GM23338 (cell line): ENCODE measurements around the gene PLA2G10. TPM values are rescaled to one million over a fixed set of nuclear protein-coding genes. Genes with fewer than 3 reads are reported as not detected.
"Not testable (repeated sequence)": the region's sequence is repeated elsewhere in the genome, so short reads cannot be mapped to it uniquely, and the experiment has no call there.

Experiments used
- ATAC-seq: fragments of 200-7000 bp; cut with Tn5 transposase; 3 replicates; pipeline ENCODE4 v1.9.1; 2020
- DNase-seq: peaks from one replicate; pipeline ENCODE4 v3.0.0-alpha.2; 2015; ENCODE audit warnings: low spot score
- H2AFZ ChIP-seq: fragments of 200-600 bp; sonication (generic); 2 replicates; pipeline ENCODE4 v1.8.0; 2016; ENCODE audit warnings: antibody characterized with exemption, mild to moderate bottlenecking, moderate library complexity
- H3F3A ChIP-seq: fragments of 200-600 bp; sonication (generic); replicated peaks from 2 replicates; pipeline ENCODE4 v1.8.0; 2017; ENCODE audit warnings: antibody characterized with exemption, mixed run types, low read depth
- H3K27ac ChIP-seq: fragments of 200-600 bp; sonication (generic); 2 replicates; pipeline ENCODE4 v1.6.1; 2016; ENCODE audit warnings: low read depth
- H3K27me3 ChIP-seq: fragments of 200-600 bp; sonication (generic); 2 replicates; pipeline ENCODE4 v1.8.0; 2016; ENCODE audit warnings: mild to moderate bottlenecking, mixed run types, moderate library complexity; ENCODE audit not compliant: insufficient read depth
- H3K36me3 ChIP-seq: fragments of 200-600 bp; sonication (generic); 2 replicates; pipeline ENCODE4 v1.8.0; 2016; ENCODE audit warnings: mild to moderate bottlenecking; ENCODE audit not compliant: insufficient read depth
- H3K4me1 ChIP-seq: fragments of 200-600 bp; sonication (generic); 2 replicates; pipeline ENCODE4 v1.8.0; 2016; ENCODE audit warnings: mild to moderate bottlenecking, moderate library complexity; ENCODE audit not compliant: insufficient read depth
- H3K4me2 ChIP-seq: fragments of 200-600 bp; sonication (generic); 2 replicates; pipeline ENCODE4 v1.7.1; 2017; ENCODE audit warnings: mixed run types
- H3K4me3 ChIP-seq: fragments of 200-600 bp; sonication (generic); 2 replicates; pipeline ENCODE4 v1.6.1; 2016; ENCODE audit warnings: mixed run types
- H3K79me2 ChIP-seq: fragments of 200-600 bp; sonication (generic); replicated peaks from 2 replicates; pipeline ENCODE4 v1.8.0; 2017; ENCODE audit warnings: mild to moderate bottlenecking; ENCODE audit not compliant: insufficient read depth
- H3K9me2 ChIP-seq: fragments of 200-600 bp; sonication (generic); 2 replicates; pipeline ENCODE4 v1.8.0; 2017; ENCODE audit not compliant: insufficient read depth
- H4K20me1 ChIP-seq: fragments of 200-600 bp; sonication (generic); replicated peaks from 2 replicates; pipeline ENCODE4 v1.8.0; 2017; ENCODE audit warnings: mild to moderate bottlenecking; ENCODE audit not compliant: insufficient read depth
- H3K27ac Mint-ChIP-seq: 2 replicates; pipeline ENCODE4 v1.8.0; 2020; ENCODE audit warnings: inconsistent platforms, mild to moderate bottlenecking, moderate library complexity, mixed read lengths
- H3K27me3 Mint-ChIP-seq: 3 replicates; pipeline ENCODE4 v1.8.0; 2022; ENCODE audit warnings: low read depth, mild to moderate bottlenecking, moderate library complexity, mixed read lengths, inconsistent platforms; ENCODE audit not compliant: insufficient read depth, poor library complexity
- H3K36me3 Mint-ChIP-seq: 3 replicates; pipeline ENCODE4 v1.8.0; 2021; ENCODE audit warnings: low read depth, mild to moderate bottlenecking, inconsistent platforms, moderate library complexity, mixed read lengths
- H3K4me1 Mint-ChIP-seq: 3 replicates; pipeline ENCODE4 v1.8.0; 2020; ENCODE audit warnings: mild to moderate bottlenecking, inconsistent platforms, mixed read lengths
- H3K4me3 Mint-ChIP-seq: 3 replicates; pipeline ENCODE4 v1.8.0; 2021; ENCODE audit warnings: moderate library complexity, mild to moderate bottlenecking, inconsistent platforms, mixed read lengths
- H3K9me3 Mint-ChIP-seq: 3 replicates; pipeline ENCODE4 v1.8.0; 2020; ENCODE audit warnings: moderate library complexity, mild to moderate bottlenecking, inconsistent platforms, mixed read lengths
- CREB1 ChIP-seq: fragments of 250-450 bp; sonication (Bioruptor Pico); IDR thresholded peaks from 2 replicates; pipeline ENCODE4 v1.5.0; 2020; ENCODE audit warnings: low read depth, mild to moderate bottlenecking, moderate library complexity
- ETS1 ChIP-seq: IDR thresholded peaks from 2 replicates; pipeline ENCODE4 v1.6.1; 2016; ENCODE audit warnings: antibody characterized with exemption
- EZH2 ChIP-seq: fragments of 200-600 bp; sonication (generic); IDR thresholded peaks from one replicate; pipeline ENCODE4 v1.8.0; 2017; ENCODE audit warnings: antibody characterized with exemption, mild to moderate bottlenecking, low read depth; ENCODE audit not compliant: unreplicated experiment
- JUNB ChIP-seq: IDR thresholded peaks from one replicate; pipeline ENCODE4 v1.6.1; 2016; ENCODE audit warnings: antibody characterized with exemption; ENCODE audit not compliant: unreplicated experiment
- NANOG ChIP-seq: IDR thresholded peaks from 2 replicates; pipeline ENCODE4 v1.6.1; 2016; ENCODE audit warnings: antibody characterized with exemption, borderline replicate concordance
- REST ChIP-seq: IDR thresholded peaks from one replicate; pipeline ENCODE4 v1.6.1; 2018; ENCODE audit warnings: antibody characterized with exemption; ENCODE audit not compliant: unreplicated experiment
- ZNF462 ChIP-seq: fragments of 250-450 bp; sonication (Bioruptor Pico); IDR thresholded peaks from 2 replicates; pipeline ENCODE4 v1.5.0; 2020; ENCODE audit warnings: mild to moderate bottlenecking, moderate library complexity
- polyA plus RNA-seq: library from polyadenylated mRNA; unstranded; fragments of >200 nt; fragmentation: Nextera tagmentation; extraction: Ambion mirVana; gene quantifications from 2 replicates; pipeline ENCODE4 v1.2.1, GENCODE V29; 2016
- total RNA-seq: library from RNA; depleted of rRNA; stranded (reverse); fragments of >200 nt; shearing (Covaris generic); gene quantifications from 2 replicates; pipeline ENCODE4 v1.2.3, GENCODE V29; 2014

Gene PLA2G10
- total and polyA plus RNA-seq, 2 experiments from 2014 or later: 0.94 to 1.2 TPM

GRCh38 chr16:14640538-14640937 is 53.6 kb downstream of the PLA2G10 start:
- H3K4me1 Mint-ChIP-seq: peaks cover 45% of the 10 kb centered on the region
- Histone ChIP-seq H3K4me1 (peaks cover 37% of the 10 kb centered on the region), H2AFZ (no peak overlapping the region), H3K27me3 (no peaks in the 10 kb centered on the region), H3K36me3 (peaks cover 24% of the 10 kb centered on the region), H4K20me1 (peaks cover 21% of the 10 kb centered on the region), H3K4me2 (no peak overlapping the region), H3K9me2 (no peaks in the 10 kb centered on the region), H3K79me2 (peaks cover 89% of the 10 kb centered on the region), H3K4me3 (no peak overlapping the region), H3F3A (peaks cover 9% of the 10 kb centered on the region), H3K27ac (peak overlapping the region; percentile 65)
- no peaks in the 10 kb centered on the region for H3K27me3 Mint-ChIP-seq
- ATAC-seq (no peak), DNase-seq (no peak)
- H3K4me3 Mint-ChIP-seq: no peak overlapping the region
- TF ChIP-seq ETS1 (no peak), ZNF462 (no peak), NANOG (no peak), EZH2 (no peak), JUNB (no peak), CREB1 (no peak), REST (no peak)
- peaks cover 60% of the 10 kb centered on the region for H3K36me3 Mint-ChIP-seq
- peak overlapping the region; percentile 86 for H3K27ac Mint-ChIP-seq
- H3K9me3 Mint-ChIP-seq: no peaks in the 10 kb centered on the region

- Histone ChIP-seq H4K20me1 (peaks cover 23% of the 10 kb centered on the region), H3K4me3 (peak overlapping the region; percentile 78), H3F3A (peaks cover 18% of the 10 kb centered on the region), H3K79me2 (peaks cover 76% of the 10 kb centered on the region), H3K4me1 (peaks cover 42% of the 10 kb centered on the region), H3K27ac (peak overlapping the region; percentile 99), H3K4me2 (peak overlapping the region; percentile 68)
- H3K27me3 Mint-ChIP-seq, H3K9me2 ChIP-seq, H3K27me3 ChIP-seq, H3K36me3 ChIP-seq, DNase-seq, ATAC-seq, H3K9me3 Mint-ChIP-seq, H2AFZ ChIP-seq: not testable (repeated sequence)
- Mint-ChIP-seq H3K36me3 (peaks cover 50% of the 10 kb centered on the region), H3K27ac (peak overlapping the region; percentile 97), H3K4me1 (peaks cover 54% of the 10 kb centered on the region), H3K4me3 (peak overlapping the region; percentile 57)
Observed at GRCh38 chr16:14636951-14637240, 57.2 kb downstream of the PLA2G10 start.
